ENCODE data around the gene ASB10.

ASB10 gene

DNA sequence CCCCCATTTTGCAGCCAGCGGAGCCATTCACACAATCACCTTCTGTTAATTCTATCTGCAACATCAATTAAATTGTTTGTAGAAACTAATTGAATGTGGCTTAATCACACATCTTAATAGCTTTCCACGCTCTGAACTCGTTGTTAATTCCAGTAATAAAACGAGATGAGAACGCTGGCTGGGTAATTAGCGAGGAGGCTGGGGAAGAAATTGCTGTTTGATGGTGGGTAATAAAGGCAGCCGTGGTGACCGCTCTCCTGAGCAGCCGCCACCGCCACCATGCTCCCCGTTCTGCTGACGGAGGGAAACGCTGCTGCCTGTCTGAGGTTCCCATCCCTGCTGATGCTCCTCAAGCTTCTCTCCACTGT, 55.8 kb downstream of the ASB10 start:
- Histone ChIP-seq H3K4me1 (ENCODE audit: control insufficient read depth, insufficient read depth, low read length) (peaks cover 11% of the 10 kb centered on the region), H3K9me3 (ENCODE audit: control insufficient read depth, low read length) (no peaks in the 10 kb centered on the region), H3K27me3 (ENCODE audit: control insufficient read depth, insufficient read depth, low read length, poor library complexity, severe bottlenecking) (no peaks in the 10 kb centered on the region), H3K27ac (ENCODE audit: insufficient read depth, low read depth, low read length, poor library complexity, severe bottlenecking) (no peak overlapping the region), H3K36me3 (ENCODE audit: control insufficient read depth, insufficient read depth, low read length) (peaks cover 13% of the 10 kb centered on the region), H3K4me3 (ENCODE audit: insufficient read depth, low read depth, low read length) (no peak overlapping the region)
- 91 to 95% methylated on average over 13 of the region's 13 CpGs for WGBS, 2 experiments

DNA sequence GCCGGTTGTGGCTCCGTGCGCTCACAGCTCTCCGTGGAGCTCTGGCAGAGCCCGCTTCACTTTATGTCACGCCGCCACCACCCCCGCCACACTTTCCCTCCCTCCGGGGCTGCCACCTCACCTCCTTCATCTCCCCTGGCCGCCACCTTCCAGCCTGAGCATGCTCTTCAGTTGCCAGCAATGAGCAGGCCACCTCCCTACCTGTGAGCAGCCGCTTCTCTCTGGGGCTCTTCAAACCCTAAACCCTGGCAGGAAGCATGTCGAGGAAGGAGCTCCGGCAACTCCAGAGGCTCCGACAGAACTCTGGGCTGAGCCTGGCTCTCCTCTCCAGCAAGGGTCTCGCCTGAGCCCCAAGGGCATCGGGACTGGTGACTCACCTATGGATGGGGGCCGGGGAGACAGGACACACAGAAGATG, 56.3 kb downstream of the ASB10 start:
- Histone ChIP-seq H3K27ac (ENCODE audit: insufficient read depth, low read depth, low read length, poor library complexity, severe bottlenecking) (no peak overlapping the region), H3K4me1 (ENCODE audit: control insufficient read depth, insufficient read depth, low read length) (peaks cover 11% of the 10 kb centered on the region), H3K4me3 (ENCODE audit: insufficient read depth, low read depth, low read length) (no peak overlapping the region), H3K27me3 (ENCODE audit: control insufficient read depth, insufficient read depth, low read length, poor library complexity, severe bottlenecking) (no peaks in the 10 kb centered on the region), H3K9me3 (ENCODE audit: control insufficient read depth, low read length) (no peaks in the 10 kb centered on the region), H3K36me3 (ENCODE audit: control insufficient read depth, insufficient read depth, low read length) (peaks cover 9% of the 10 kb centered on the region)
- 95 to 96% methylated on average over 17 of the region's 17 CpGs for WGBS, 2 experiments

DNA sequence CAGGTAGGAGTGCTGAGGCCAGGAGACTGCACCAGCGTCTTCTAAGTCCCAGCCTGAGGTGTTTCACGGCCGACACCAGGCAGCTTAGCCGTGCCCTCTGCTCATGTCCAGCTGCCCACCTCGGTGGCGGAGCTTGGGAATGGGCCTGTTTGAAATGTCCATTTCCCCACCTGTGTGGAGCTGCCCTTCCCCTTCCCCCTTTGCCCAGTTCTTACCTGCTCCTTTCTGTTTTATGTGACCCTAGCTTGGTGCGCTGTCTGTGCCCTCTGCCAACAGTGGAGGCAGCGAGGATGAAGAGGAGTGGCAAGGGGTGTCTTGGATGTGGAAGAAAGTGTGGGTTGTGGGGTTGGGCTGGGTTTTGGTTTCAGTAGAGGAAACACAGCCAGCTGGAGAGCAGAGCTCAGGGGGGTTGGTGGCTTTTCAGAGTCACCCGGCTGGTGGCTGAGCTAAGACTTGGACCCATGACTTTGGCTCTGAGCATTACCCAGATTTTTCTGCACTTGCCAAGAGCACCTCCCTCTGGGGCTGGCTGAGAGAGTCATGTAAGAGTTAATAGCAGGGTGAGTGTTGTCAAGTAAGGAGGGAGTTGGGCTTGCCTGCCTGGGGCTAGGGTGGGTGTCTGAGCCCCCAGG, 57.0 kb downstream of the ASB10 start:
- Histone ChIP-seq H3K27ac (ENCODE audit: insufficient read depth, low read depth, low read length, poor library complexity, severe bottlenecking) (no peak overlapping the region), H3K36me3 (ENCODE audit: control insufficient read depth, insufficient read depth, low read length) (peaks cover 8% of the 10 kb centered on the region), H3K9me3 (ENCODE audit: control insufficient read depth, low read length) (no peaks in the 10 kb centered on the region), H3K4me1 (ENCODE audit: control insufficient read depth, insufficient read depth, low read length) (peaks cover 16% of the 10 kb centered on the region), H3K4me3 (ENCODE audit: insufficient read depth, low read depth, low read length) (no peak overlapping the region), H3K27me3 (ENCODE audit: control insufficient read depth, insufficient read depth, low read length, poor library complexity, severe bottlenecking) (no peaks in the 10 kb centered on the region)
- 95 to 97% methylated on average over 9 of the region's 9 CpGs for WGBS, 2 experiments

DNA sequence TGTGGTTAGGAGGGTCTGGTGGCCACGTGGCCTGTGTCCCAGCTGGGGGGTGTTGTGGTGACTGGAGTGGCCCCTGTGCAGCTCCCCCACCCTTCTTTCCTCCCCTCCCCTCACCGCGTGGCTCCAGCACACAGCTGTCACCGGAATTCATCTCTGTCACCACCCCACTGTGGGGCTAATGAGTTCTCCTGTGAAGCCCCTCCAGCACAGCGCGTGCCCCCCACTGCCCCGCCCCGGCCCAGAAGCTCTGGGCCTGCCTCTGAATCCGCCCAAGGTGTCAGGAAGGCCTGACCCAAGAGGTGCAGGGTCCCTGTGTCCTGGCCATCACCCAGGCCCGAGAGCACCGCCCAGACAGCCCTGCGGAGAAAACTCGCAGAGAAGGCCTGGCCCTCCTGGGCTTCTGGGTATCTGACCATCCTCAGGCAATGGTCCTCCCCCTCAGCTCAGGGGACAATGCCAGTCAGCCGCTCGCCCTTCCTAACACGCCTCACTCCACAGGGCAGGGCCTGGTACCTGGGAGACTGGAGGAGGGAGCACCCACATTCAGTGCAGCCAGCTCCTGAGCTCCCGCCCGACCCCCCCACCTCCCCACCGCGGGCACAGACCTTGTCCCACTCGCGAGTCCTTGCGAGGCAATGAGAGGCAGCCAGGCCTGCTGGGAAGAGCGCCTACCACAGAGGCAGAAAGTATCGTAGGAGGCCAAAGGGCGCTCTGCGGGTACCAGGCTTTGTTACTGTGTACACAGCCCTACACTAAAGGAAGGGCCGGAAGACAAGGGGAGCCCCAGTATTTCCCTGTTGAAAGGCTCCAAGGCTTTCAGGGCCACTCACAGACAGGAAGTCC, 57.7 kb downstream of the ASB10 start:
- Histone ChIP-seq H3K27ac (ENCODE audit: insufficient read depth, low read depth, low read length, poor library complexity, severe bottlenecking) (no peak overlapping the region), H3K4me1 (ENCODE audit: control insufficient read depth, insufficient read depth, low read length) (peaks cover 19% of the 10 kb centered on the region), H3K36me3 (ENCODE audit: control insufficient read depth, insufficient read depth, low read length) (peaks cover 10% of the 10 kb centered on the region), H3K4me3 (ENCODE audit: insufficient read depth, low read depth, low read length) (no peak overlapping the region), H3K9me3 (ENCODE audit: control insufficient read depth, low read length) (no peaks in the 10 kb centered on the region), H3K27me3 (ENCODE audit: control insufficient read depth, insufficient read depth, low read length, poor library complexity, severe bottlenecking) (no peaks in the 10 kb centered on the region)
- 90 to 91% methylated on average over 28 of the region's 28 CpGs for WGBS, 2 experiments

DNA sequence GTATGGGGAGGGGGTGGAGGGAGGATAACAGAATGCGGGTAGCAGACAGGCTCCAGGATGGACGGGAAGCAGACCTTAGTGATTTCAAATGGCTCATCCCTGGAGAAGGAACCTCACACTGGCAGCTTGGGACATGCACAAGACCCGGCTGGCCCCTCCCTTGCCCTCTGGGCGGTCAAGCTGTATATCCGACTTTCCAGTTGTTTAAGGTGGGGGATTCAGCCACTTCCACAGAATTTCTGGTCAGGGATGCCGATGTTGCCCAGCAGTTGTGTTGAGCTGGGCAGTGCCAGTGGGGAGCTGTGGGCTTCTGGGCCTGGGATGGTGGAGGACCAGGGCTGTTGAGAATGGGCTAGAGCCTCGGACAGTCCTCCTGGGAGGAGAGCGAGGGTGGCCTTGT, 58.3 kb downstream of the ASB10 start:
- H3K27me3 ChIP-seq (ENCODE audit: control insufficient read depth, insufficient read depth, low read length, poor library complexity, severe bottlenecking): no peaks in the 10 kb centered on the region
- no peak overlapping the region for H3K4me3 ChIP-seq (ENCODE audit: insufficient read depth, low read depth, low read length)
- peaks cover 13% of the 10 kb centered on the region for H3K36me3 ChIP-seq (ENCODE audit: control insufficient read depth, insufficient read depth, low read length)

DNA sequence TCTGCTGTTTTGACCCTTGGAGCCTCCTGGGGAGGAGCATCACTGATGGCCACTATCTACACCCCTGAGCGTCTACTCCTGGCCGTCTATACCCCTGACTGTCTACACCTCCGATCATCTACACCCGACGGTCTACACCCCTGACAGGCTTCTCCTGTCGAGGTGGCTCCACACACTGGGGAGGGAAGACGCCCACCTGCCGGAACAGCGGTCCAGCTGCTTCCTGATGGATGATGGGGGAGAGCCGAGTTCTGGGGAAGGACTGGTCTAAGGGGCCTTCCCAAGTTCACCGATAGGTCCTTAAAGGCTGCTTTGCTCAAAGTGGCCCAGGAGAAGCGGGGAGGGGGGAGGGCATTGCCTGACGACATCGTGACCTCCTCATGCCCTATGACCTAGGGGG, 58.9 kb downstream of the ASB10 start:
- Histone ChIP-seq H3K4me3 (ENCODE audit: insufficient read depth, low read depth, low read length) (no peak overlapping the region), H3K9me3 (ENCODE audit: control insufficient read depth, low read length) (no peaks in the 10 kb centered on the region), H3K27me3 (ENCODE audit: control insufficient read depth, insufficient read depth, low read length, poor library complexity, severe bottlenecking) (no peaks in the 10 kb centered on the region), H3K4me1 (ENCODE audit: control insufficient read depth, insufficient read depth, low read length) (peaks cover 19% of the 10 kb centered on the region), H3K27ac (ENCODE audit: insufficient read depth, low read depth, low read length, poor library complexity, severe bottlenecking) (no peak overlapping the region), H3K36me3 (ENCODE audit: control insufficient read depth, insufficient read depth, low read length) (peaks cover 13% of the 10 kb centered on the region)
- WGBS, 2 experiments: 84 to 87% methylated on average over 14 of the region's 14 CpGs

More for the DNA sequence above, 58.3 kb downstream of the ASB10 start:
- H3K4me1 ChIP-seq (ENCODE audit: control insufficient read depth, insufficient read depth, low read length): peaks cover 19% of the 10 kb centered on the region
- H3K9me3 ChIP-seq (ENCODE audit: control insufficient read depth, low read length): no peaks in the 10 kb centered on the region
- WGBS, 2 experiments: 92 to 96% methylated on average over 8 of the region's 8 CpGs
- H3K27ac ChIP-seq (ENCODE audit: insufficient read depth, low read depth, low read length, poor library complexity, severe bottlenecking): no peak overlapping the region

DNA sequence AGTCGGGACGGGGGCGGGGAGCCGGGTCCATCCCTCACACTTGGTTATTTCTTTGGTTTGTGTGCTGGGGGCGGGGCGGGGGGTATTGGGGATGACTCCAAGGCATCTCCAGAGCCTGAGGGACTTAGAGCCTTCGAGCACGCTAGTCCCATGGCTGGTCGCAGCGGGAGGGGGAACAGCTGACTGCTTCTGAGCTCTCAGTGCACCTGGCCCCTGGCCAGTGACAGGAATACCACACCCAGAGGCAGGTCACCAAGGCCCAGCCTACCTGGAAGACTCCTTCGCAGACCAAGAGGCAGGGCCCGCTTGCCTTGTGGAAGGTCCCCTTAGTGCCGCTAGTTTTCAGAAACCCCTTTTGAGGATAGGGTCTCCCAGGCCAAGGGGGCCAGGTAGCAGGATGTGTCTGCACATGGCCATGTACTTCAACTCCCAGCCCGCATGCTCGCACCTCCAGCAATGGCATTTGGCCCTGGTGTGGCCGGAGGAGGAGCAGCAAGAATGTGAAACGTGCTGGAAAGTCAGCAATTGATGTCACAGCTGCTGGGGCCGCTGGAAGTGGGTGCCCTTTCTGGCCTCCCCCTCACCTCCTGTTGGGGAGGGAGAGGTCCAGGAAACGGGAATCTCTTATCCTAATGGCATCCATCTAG, 60.4 kb downstream of the ASB10 start:
- no peak overlapping the region for H3K27ac ChIP-seq (ENCODE audit: insufficient read depth, low read depth, low read length, poor library complexity, severe bottlenecking)
- H3K4me1 ChIP-seq (ENCODE audit: control insufficient read depth, insufficient read depth, low read length): peaks cover 19% of the 10 kb centered on the region
- no peaks in the 10 kb centered on the region for H3K27me3 ChIP-seq (ENCODE audit: control insufficient read depth, insufficient read depth, low read length, poor library complexity, severe bottlenecking)
- whole genome bisulfite sequencing, 2 experiments: 41% methylated on average over 19 of the region's 19 CpGs
- H3K9me3 ChIP-seq (ENCODE audit: control insufficient read depth, low read length): no peaks in the 10 kb centered on the region
- H3K36me3 ChIP-seq (ENCODE audit: control insufficient read depth, insufficient read depth, low read length): peaks cover 5% of the 10 kb centered on the region
- H3K4me3 ChIP-seq (ENCODE audit: insufficient read depth, low read depth, low read length): peak overlapping the region; percentile 43

DNA sequence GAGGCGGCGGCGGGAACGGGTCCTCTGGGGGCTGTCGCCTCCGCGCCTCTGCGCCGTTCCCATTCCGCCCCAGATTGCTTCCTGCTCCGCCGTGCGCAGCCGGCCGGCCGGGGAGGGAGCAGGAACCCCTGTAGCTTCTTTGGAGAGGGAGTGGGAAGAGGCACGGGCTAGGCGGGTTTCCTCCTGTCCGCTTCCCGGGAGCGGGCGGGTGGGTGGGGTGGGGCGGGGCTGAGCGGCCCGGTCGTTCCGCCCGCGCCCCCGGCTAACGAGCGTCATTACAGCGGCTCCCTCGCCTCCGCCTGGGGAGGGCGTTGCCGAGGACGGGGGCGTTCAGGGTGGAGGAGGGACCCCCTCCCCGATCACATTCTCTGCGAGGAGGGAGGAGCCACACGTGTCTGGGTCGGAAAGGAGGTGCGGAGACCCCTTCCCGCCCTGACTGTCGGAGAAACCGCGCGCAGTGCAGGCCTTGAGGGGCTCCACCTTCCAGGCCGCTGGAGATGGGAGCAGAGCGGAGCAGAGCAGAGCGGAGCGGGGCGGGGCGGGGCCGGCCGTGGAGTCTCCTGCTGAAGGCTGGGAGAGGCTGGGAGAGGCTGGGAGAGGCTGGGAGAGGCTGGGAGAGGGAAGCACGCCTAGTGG, 61.1 kb downstream of the ASB10 start:
- 0 to 1% methylated on average over 58 of the region's 58 CpGs for WGBS, 2 experiments

More for the DNA sequence above, 61.1 kb downstream of the ASB10 start:
- peak overlapping the region; percentile 43 for H3K4me3 ChIP-seq (ENCODE audit: insufficient read depth, low read depth, low read length)
- H3K9me3 ChIP-seq (ENCODE audit: control insufficient read depth, low read length): no peaks in the 10 kb centered on the region
- no peaks in the 10 kb centered on the region for H3K27me3 ChIP-seq (ENCODE audit: control insufficient read depth, insufficient read depth, low read length, poor library complexity, severe bottlenecking)
- peaks cover 19% of the 10 kb centered on the region for H3K4me1 ChIP-seq (ENCODE audit: control insufficient read depth, insufficient read depth, low read length)
- H3K36me3 ChIP-seq (ENCODE audit: control insufficient read depth, insufficient read depth, low read length): peaks cover 5% of the 10 kb centered on the region
- peak overlapping the region; percentile 18 for H3K27ac ChIP-seq (ENCODE audit: insufficient read depth, low read depth, low read length, poor library complexity, severe bottlenecking)

Data from ectodermal cell (in vitro differentiated cells).